HG03064 (cell line): ENCODE measurements around the gene WASHC4.

Source experiments
- ATAC-seq: cut with Tn5 transposase; IDR thresholded peaks from one replicate; pipeline ENCODE4 v1.9.1; 2021; ENCODE audit warnings: low read depth; ENCODE audit not compliant: unreplicated experiment

The WASHC4 gene

DNA sequence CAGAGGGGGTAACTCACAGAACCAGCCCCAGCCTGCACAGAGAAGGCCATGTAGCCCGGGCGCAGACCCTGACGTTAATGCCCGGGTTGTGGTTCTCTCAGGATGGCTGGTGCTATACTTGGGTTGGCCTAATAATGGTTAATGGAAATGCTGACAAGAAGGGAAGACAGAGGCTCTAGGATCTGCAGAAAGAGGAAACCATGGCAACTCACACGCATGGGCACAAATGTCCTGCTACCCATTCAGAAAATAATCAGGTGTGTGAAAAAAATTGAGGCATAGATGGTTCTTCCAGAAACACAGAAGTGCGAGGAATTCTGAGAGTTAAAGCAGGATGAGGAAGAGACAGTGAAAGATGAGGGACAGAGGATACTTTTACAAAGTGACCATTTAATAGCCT, 94.7 kb downstream of the WASHC4 start:
- no peak for ATAC-seq

DNA sequence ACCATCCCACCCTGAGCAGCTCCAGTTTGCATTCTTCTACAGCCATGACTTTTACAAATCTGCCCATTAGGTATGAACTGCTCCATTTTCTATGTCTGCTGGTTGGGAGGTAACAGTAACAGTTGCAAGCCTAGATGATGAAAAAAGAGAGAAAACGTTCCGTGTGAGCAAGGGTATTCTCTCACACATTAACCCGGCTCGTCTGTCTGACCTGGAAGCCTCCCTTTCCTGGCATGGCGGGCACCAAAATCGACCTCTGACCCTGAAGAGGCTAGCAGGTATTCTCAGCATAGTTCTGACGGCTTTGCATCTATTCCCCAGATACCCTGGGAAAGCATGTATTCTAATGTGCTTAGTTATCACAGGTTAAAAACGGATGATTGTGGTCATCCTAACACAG, 96.6 kb downstream of the WASHC4 start:
- ATAC-seq: no peak

DNA sequence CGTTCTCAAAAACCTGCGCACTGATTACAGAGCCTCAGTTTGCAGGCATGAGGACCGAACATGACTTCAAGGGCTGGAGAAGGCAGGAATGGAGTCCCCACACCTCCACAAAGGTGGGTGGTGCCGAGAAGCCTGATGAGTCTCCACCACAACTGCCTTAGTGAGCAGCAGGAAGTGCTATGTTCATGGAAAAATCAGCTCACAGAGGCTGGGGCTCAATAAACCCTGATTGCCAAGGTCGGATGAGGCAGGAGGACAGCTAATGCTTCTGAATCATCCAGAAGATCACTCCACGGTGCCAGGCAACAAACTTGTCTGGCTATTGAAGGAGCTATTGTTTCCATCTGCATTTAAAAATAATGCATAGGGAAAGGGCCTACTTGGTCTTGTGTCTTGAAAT, 97.4 kb downstream of the WASHC4 start:
- ATAC-seq: no peak

DNA sequence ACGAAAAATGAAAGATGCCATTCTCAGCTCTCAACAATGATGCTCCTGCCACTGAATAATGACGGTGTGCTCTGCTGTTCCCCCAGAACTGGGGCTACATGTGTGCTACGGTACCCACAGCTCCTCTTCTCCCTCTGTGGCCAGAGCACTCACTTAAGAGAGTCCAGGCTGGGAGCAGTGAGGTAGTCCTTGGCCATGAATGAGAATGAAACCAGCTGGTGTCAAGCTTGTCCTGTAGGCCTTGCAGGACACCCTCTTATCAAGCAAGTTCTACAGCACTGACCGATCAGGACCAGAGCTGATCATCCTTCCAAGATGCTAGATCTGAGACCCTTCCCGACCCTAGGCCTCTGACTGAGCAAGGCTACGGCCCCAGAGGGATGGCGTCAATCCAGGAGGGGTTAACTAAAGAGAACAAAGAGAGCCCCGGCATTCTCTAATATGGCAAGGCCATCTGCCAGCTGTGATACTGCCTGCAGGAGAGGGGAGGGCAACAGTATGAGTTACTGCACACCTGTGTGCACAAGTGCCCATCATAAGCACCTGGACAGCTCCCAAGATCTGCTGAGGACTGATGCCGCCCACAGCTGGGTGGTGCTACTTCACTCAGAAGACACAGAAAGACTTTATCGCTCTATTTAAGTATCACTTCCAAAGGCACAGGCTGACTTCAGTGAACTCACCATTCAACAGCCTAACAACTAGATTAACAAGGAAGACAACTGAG, 98.0 kb downstream of the WASHC4 start:
- no peak for ATAC-seq

DNA sequence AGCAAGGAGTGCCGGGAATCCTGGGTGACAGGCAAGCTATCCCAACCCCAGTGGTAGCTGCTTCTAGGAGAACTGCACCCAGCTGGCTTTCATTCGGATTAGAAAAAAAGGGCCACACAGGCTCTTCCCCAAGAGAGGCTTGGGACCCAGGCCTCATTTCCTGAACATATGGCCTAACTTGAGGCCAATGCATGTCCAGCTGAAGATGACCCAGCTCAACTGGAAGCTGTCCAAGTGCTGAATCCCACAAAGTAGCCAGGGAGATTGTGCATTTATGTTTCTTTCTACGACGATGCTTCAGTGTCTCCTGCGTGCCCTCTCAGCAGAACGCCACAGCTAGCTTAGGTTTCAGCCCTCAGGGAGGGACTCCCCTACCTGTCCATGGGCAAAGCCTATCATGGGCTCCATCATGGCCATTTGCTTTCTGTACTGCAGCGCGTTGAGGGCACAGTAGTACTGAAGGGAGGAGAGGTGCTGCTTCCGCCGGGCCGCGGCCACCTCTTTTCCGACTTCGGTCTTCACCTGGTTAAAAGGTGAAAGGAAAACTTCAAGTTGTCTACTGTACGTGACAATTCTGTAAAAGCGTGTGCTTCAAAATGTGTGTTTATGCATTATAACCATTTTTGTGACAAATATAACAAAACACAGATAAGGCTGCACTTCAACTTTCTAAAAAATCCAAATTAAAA, 99.3 kb downstream of the WASHC4 start:
- ATAC-seq: no peak

DNA sequence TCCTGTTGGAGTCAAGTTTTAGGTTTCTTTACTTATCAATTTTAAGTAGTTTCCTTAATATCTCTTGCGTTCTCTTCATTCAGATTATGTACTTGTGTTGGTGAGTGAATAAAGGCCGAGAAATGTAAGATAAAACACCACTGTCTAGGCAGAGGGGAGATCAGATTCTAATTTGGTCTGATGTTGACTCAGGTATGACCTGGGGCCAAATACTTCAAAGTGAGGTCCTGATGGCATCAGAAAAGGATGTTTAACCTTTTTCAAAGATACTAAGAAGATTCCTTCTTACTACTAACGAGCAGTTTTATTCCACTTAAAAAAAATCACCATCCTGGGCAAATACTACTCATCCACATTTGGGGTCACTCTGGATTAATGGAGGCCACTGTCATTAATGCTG, 101.6 kb downstream of the WASHC4 start:
- no peak for ATAC-seq

DNA sequence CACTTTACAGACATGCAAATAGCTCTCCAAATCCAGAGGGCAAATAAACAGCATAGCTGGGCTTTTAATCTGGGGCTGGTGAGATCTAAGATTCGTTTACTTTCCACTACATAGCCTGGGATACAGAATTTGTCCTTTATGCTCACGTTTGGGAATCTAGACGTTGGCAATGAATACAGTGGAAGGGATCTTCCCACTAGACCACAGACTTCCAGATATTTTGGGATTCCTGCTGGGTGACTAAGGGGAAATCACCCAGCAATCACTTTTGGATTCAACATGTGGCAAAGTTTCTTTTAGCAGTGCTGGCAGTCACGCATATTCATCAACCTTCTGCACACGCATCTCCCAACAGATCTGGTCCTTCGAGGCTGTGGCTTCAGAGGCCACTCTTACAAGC, 104.9 kb downstream of the WASHC4 start:
- ATAC-seq: no peak

DNA sequence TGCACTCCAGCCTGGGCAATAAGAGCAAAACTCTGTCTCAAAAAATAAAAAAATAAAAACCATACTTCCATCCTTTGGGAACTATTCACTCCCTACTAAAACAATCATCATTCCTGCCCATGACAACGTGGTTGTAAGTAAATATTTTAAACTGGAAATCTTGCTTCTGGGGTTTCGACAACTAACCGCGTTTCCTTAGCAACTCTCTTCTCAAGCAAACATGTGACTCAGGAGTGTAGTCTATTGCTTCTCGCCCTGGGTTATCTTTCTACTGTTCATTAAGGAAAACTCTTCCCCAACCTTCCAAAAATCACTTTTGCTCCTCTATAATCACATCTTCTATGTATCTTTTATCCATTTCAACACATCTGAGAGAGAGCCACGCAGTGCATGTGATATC, 106.6 kb downstream of the WASHC4 start:
- ATAC-seq: no peak

DNA sequence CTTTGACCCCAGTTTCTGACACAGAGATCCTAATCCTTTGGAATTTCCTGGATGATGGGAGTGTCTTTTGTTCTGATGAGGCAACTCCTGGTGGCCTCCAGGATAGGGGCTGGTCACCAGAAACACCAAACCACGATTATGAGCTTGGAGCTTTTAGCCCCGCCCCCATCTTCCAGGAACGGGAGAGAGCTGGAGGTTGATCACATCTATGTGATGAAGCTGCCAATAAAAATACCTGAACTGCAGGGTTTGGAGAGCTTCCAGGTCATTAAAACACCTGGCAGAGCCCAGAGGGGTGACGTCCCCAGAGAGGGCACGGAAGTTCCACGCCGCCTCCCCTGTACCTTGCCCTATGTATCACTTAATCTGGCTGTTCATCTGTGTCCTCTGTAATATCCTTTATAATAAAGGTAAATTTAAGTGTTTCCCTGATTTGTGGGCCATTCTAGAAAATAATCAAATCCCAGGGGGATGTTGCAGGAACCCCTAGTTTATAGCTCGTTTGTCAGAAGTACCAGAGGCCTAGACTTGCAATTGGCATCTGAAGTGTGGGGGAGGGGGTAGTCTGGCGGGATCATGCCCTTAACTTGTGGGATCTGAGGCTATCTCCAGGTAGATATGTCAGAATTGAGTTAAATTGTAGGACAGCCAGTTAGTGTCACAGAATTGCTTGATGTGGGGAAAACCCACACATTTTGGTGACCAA, 107.3 kb downstream of the WASHC4 start:
- ATAC-seq: no peak

DNA sequence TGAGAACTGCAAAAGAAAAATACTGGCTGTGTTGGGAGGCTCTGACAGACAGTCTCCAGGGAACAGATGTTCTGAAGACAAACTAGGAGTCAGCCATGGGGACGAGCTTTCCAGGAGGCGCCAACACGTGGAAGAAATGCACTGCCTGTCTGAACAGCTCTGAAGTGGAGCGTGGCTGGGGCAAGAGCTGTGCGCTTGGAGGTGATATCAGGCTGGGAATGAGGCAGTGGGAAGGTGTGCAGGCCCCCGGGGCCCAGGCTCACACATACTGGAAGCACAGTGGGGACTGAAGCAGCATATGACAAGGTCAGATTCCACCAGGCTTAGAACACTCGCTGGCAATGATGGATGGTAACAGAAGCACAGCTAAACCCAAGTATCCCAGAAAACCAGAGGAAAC, 110.9 kb downstream of the WASHC4 start:
- ATAC-seq: no peak
